Choroid plexus epithelial cell (primary cell): ENCODE data around the gene TUBA4B.

ENCODE experiments used
- DNase-seq: peaks from one replicate; pipeline ENCODE4 v3.0.0-alpha.2; 2010; ENCODE audit warnings: low read depth
- H3K4me3 ChIP-seq: 2 replicates; pipeline ENCODE4 v1.5.1; 2011; ENCODE audit warnings: low read depth, mild to moderate bottlenecking, control low read depth, low read length, moderate library complexity
- TF ChIP-seq, protein P1 (sequence below): conservative IDR thresholded peaks from 2 replicates; pipeline ENCODE4 v1.5.1; 2011; ENCODE audit warnings: low read depth, mild to moderate bottlenecking, control low read depth, inconsistent platforms, low read length, moderate library complexity

The TUBA4B gene

DNA sequence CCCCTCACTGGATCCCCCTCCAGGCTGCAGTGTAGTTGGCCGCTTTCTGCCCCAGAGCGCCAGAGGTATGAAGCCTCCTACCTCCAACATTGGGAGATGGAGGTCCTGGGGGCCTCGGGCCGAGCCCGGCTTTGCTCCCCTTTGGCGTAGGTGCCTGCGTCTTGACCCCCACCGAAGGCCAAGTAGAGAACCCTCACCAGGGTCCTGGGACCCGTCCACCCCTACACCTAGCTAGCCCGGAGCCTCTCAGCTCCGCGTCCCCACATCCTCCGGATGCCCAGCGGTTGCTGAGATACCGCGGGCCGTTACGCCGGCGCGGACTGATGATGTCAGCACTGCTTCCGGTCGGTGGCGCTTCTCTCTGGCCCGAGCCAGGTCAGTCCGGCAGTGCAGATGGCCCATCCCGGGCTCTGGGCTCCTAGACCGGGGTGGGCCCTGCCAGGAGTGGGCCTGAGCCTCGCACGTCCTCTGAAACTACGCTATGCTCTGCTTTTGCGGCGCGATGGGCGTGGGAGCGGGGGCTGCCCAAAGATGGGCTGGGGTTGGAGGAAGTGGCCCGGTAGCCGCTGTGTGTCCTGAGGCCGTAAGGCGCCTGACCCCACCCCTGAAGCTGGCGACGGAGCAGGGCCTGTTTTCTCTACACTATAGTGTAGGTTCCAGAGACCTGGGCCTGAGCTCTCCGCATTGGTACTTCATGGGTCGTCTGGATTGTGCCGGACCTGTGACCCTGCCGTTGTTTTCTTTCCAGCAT is 7.7 kb upstream of the TUBA4B start, which contains the start of the genes GLB1L and STK16:
GLB1L (minus strand) TSS at position 297 of the 751 bp plus-strand sequence. CDS start 1,871 bp downstream, outside the sequence.
STK16 (plus strand) TSS at position 332 of the 751 bp plus-strand sequence. CDS start 521 bp downstream, outside the sequence.
- DNase-seq: peak; percentile 95
- H3K4me3 ChIP-seq: peak within 1 kb of the TSS; percentile 98
- TF ChIP-seq, protein P1, sequence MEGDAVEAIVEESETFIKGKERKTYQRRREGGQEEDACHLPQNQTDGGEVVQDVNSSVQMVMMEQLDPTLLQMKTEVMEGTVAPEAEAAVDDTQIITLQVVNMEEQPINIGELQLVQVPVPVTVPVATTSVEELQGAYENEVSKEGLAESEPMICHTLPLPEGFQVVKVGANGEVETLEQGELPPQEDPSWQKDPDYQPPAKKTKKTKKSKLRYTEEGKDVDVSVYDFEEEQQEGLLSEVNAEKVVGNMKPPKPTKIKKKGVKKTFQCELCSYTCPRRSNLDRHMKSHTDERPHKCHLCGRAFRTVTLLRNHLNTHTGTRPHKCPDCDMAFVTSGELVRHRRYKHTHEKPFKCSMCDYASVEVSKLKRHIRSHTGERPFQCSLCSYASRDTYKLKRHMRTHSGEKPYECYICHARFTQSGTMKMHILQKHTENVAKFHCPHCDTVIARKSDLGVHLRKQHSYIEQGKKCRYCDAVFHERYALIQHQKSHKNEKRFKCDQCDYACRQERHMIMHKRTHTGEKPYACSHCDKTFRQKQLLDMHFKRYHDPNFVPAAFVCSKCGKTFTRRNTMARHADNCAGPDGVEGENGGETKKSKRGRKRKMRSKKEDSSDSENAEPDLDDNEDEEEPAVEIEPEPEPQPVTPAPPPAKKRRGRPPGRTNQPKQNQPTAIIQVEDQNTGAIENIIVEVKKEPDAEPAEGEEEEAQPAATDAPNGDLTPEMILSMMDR: no peak

DNA sequence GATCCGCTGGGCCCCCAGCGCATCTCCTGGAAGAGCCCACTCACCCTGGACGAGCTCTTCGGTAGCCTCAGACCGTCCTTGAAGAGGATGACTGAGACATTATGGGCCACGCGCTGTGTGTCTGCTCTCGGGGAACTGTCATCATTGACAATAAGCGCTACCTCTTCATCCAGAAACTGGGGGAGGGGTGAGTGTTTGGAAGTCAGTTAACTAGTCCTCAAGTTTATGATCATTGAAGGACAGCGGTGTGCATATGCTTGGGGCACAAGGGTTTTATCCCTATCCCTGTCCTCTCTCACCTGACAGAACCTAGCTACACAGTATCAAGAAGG is 7.2 kb upstream of the TUBA4B start:
- DNase-seq: no peak
- TF ChIP-seq, protein P1: no peak
- peak overlapping the region; percentile 98 for H3K4me3 ChIP-seq

DNA sequence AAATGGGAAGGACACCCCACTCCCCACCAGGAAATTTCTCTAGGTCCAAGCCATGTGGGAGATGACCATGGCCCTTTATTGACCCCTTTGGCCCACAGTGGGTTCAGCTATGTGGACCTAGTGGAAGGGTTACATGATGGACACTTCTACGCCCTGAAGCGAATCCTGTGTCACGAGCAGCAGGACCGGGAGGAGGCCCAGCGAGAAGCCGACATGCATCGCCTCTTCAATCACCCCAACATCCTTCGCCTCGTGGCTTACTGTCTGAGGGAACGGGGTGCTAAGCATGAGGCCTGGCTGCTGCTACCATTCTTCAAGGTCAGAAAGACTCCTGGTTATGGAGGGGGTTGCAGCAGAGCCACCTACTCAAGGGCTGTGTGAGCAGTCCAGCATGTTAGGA is 6.5 kb upstream of the TUBA4B start:
- no peak overlapping the region for H3K4me3 ChIP-seq
- no peak for DNase-seq
- TF ChIP-seq, protein P1: no peak

DNA sequence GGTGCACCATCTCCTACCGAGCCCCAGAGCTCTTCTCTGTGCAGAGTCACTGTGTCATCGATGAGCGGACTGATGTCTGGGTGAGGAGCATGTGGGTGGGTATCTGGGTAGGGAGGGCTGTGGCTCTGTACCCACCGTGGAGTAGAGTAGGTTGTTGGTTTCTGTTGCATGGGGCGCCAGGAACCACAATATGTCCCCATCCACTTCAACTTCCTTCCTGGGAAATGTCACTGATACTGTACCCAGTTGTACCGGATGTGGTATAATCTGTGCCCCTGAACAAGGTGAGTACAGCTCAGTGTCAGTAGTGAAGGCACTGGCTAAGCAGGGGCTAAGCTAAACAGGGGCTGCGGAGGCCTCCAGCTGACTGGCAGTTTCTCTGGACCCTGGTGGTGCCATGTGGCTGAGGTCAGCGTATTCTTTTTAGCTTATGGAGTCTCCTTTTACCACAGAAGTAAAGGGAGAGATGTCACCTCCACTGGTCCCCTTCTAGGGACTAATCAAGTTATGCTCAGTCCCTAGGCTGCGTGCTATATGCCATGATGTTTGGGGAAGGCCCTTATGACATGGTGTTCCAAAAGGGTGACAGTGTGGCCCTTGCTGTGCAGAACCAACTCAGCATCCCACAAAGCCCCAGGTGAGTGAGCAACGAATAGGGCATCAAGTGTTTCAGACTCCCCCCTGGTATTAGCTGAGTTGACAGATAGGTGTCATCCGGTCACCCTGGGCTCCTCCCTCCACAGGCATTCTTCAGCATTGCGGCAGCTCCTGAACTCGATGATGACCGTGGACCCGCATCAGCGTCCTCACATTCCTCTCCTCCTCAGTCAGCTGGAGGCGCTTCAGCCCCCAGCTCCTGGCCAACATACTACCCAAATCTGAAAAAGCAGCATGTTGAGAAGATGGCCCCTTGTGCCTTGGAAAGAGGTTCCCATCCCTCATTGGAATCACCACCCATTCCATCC is 5.1 kb upstream of the TUBA4B start:
- no peak overlapping the region for H3K4me3 ChIP-seq
- DNase-seq: no peak
- TF ChIP-seq, protein P1: no peak

DNA sequence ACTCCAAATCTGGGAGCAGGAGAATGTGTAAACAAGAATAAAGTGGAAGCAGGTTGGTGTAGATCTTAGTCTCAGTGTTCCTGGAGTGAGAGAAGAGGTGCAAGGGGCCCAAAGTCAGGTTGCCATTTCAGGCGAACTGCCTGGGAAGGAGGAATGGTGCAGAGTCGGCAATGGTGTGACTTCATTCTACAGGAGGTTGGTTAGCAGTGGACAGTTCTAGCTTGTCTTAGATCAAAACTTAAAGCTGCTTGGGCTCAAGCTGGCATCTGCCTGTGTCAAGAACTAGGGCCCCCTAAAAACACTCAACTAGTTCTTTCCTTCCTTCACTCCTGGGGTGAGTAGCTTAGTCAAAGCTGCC is 4.2 kb upstream of the TUBA4B start:
- no peak overlapping the region for H3K4me3 ChIP-seq
- TF ChIP-seq, protein P1: no peak
- DNase-seq: no peak

DNA sequence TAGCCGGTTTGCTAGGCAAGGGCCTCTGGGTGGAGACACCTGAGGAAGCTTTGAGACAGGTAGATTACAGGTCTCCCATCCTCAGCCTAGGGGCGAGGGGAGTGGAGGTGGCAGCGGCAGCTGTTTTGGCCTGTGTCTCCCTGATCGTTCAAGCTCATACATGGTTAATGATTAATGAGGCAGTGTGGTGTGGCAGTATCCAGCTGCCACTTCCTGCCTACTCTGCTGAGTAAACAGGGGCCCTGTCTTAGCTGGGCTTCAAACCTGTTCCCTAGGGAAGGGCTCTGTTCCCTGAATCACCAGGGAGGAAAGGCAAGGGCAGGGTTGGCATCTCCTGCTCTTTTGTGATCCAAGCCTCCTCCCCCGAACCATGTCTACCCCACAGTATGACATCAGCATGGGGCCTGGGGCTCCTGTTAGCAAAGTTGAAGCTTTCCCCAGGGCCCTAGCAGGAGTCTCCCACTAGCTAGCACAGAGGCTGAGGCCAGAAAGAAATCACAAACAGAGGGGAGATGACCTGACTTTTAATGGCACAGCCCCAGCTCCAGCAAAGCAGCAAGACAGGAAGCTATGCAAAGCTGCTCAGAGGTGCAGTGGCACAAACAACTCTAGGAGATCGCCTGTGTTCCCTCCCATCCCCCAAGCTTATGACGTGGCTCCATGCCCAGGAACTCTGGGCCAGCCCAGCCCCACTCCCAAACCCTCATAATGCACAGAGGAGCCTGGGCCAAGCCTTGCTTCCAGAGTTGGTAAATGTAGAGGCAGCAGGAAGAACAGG is 3.7 kb upstream of the TUBA4B start:
- H3K4me3 ChIP-seq: no peak overlapping the region
- TF ChIP-seq, protein P1: no peak
- DNase-seq: peak; percentile 76
